ENCODE data around the gene PSME2.

DNA sequence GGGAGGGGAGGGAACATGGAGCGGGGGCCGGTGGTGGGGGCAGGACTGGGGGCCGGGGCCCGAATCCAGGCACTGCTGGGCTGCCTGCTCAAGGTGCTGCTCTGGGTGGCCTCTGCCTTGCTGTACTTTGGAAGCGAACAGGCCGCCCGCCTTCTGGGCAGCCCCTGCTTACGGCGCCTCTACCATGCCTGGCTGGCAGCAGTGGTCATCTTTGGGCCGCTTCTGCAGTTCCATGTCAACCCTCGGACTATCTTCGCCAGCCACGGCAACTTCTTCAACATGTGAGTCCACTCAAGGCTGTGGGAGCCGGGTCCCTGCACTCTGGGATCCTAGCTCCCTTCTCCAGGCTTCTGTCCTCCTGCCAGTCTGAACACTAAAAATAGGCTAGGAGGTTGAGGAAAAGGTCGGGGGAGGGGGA is 14.9 kb downstream of the PSME2 start:
- TF ChIP-seq BCL11A (IDR thresholded peaks at IDR 0.05; ENCODE audit: low read depth, low read length): no peak
- TF ChIP-seq BHLHE40 (IDR thresholded peaks at IDR 0.05; ENCODE audit: borderline replicate concordance in 1 of 2, low read depth in 2 of 2, low read length in 1 of 2): no peak
- TF ChIP-seq JUNB (IDR thresholded peaks at IDR 0.05): no peak
- TF ChIP-seq ZNF217 (IDR thresholded peaks at IDR 0.05): no peak
- no peak for TF ChIP-seq GABPA (IDR thresholded peaks at IDR 0.05; ENCODE audit: low read depth)
- TF ChIP-seq CTCF (IDR thresholded peaks at IDR 0.05 in 2 of 3, conservative IDR thresholded peaks at IDR 0.05 in 1 of 3; ENCODE audit: control insufficient read depth in 2 of 3, extremely low read depth in 1 of 3, insufficient read depth in 1 of 3, low read depth in 3 of 3, low read length in 3 of 3): no peak
- TF ChIP-seq POLR2AphosphoS5 (IDR thresholded peaks at IDR 0.05; ENCODE audit: low read length): no peak
- TF ChIP-seq BRCA1 (IDR thresholded peaks at IDR 0.05; ENCODE audit: low read depth, low read length): no peak
- TF ChIP-seq SMC3 (IDR thresholded peaks at IDR 0.05; ENCODE audit: borderline replicate concordance, low read length): no peak
- no peak for TF ChIP-seq SP1 (IDR thresholded peaks at IDR 0.05; ENCODE audit: low read depth, low read length)
- no peak for TF ChIP-seq PAX8 (IDR thresholded peaks at IDR 0.05)
